Endometrium (tissue), 2 donors: ENCODE results near the gene SCAMP4.

Source experiments
- FAIRE-seq: peaks from 2 replicates; lab custom pipeline; 2012; peaks lifted over from hg19 to GRCh38; lab: Jason Lieb, UNC
- donor health status: control.
- donor health status: control.

Gene SCAMP4

GRCh38 chr19:1912760-1913505 is 7.7 kb downstream of the SCAMP4 start:
- no peak for FAIRE-seq

- no peak for FAIRE-seq
Observed at GRCh38 chr19:1913781-1914577, 8.8 kb downstream of the SCAMP4 start.

- FAIRE-seq = no peak
Observed at GRCh38 chr19:1914826-1915341, 9.7 kb downstream of the SCAMP4 start.

- FAIRE-seq = no peak
Observed at GRCh38 chr19:1917146-1917545, 11.9 kb downstream of the SCAMP4 start.

- FAIRE-seq = no peak
Observed at GRCh38 chr19:1917926-1918325, 12.7 kb downstream of the SCAMP4 start.

GRCh38 chr19:1918975-1919374 is 13.8 kb downstream of the SCAMP4 start:
- no peak for FAIRE-seq

- no peak for FAIRE-seq
Observed at GRCh38 chr19:1920644-1921043, 15.4 kb downstream of the SCAMP4 start.

- FAIRE-seq = no peak
Observed at GRCh38 chr19:1921326-1921725, 16.1 kb downstream of the SCAMP4 start.

- no peak for FAIRE-seq
Observed at GRCh38 chr19:1921825-1922224, 16.6 kb downstream of the SCAMP4 start.

GRCh38 chr19:1922803-1923202 is 17.6 kb downstream of the SCAMP4 start:
- no peak for FAIRE-seq

- FAIRE-seq = no peak
Observed at GRCh38 chr19:1923319-1923718, 18.1 kb downstream of the SCAMP4 start.

- FAIRE-seq = no peak
Observed at GRCh38 chr19:1924320-1924961, 19.2 kb downstream of the SCAMP4 start.

- FAIRE-seq = no peak
Observed at GRCh38 chr19:1925544-1925943, 20.3 kb downstream of the SCAMP4 start.

GRCh38 chr19:1929021-1929742 is 24.0 kb downstream of the SCAMP4 start:
- FAIRE-seq = no peak

- no peak for FAIRE-seq
Observed at GRCh38 chr19:1931445-1931844, 26.2 kb downstream of the SCAMP4 start.

GRCh38 chr19:1932395-1932794 is 27.2 kb downstream of the SCAMP4 start:
- FAIRE-seq = no peak

- no peak for FAIRE-seq
Observed at GRCh38 chr19:1933244-1933643, 28.0 kb downstream of the SCAMP4 start.

- FAIRE-seq = no peak
Observed at GRCh38 chr19:1933942-1934341, 28.7 kb downstream of the SCAMP4 start.

- FAIRE-seq = no peak
Observed at GRCh38 chr19:1935484-1936208, 30.4 kb downstream of the SCAMP4 start.

- FAIRE-seq = no peak
Observed at GRCh38 chr19:1936430-1936829, 31.2 kb downstream of the SCAMP4 start.

GRCh38 chr19:1936916-1937610 is 31.9 kb downstream of the SCAMP4 start:
- no peak for FAIRE-seq
